H1 (cell line): ENCODE measurements around the gene TCF7. TPM values are rescaled to one million over a fixed set of nuclear protein-coding genes. Genes with fewer than 3 reads are reported as not detected.

ENCODE experiments used
- CBX5 ChIP-seq: fragments of 300-800, 300-1000 bp; sonication (generic); IDR thresholded peaks from 2 replicates; pipeline ENCODE4 v1.7.1; 2016; ENCODE audit warnings: antibody characterized with exemption, low read length, low read depth
- CBX8 ChIP-seq: fragments of 300-800, 300-1000 bp; sonication (generic); IDR thresholded peaks from 2 replicates; pipeline ENCODE4 v1.7.1; 2016; ENCODE audit warnings: low read depth, low read length, borderline replicate concordance
- EZH2 ChIP-seq: fragments of 200-600 bp; sonication (generic); IDR thresholded peaks from 2 replicates; pipeline ENCODE4 v1.7.1; 2012; ENCODE audit warnings: low read depth, mild to moderate bottlenecking, moderate library complexity, low read length, inconsistent platforms; ENCODE audit not compliant: severe bottlenecking
- FOSL1 ChIP-seq: IDR thresholded peaks from 2 replicates; pipeline ENCODE4 v1.6.1; 2011; ENCODE audit warnings: mild to moderate bottlenecking, low read depth, low read length, moderate library complexity; ENCODE audit not compliant: insufficient read depth
- HDAC2 ChIP-seq, 2 experiments: fragments of 300-600 bp in 1 of 2; sonication (generic) in 1 of 2; IDR thresholded peaks; 2 replicates each; pipeline ENCODE4 v1.6.1; 2011 to 2012; ENCODE audit warnings: low read depth in 2 of 2, low read length in 2 of 2, mild to moderate bottlenecking in 2 of 2, moderate library complexity in 2 of 2, borderline replicate concordance in 1 of 2, inconsistent platforms in 1 of 2
- HDAC6 ChIP-seq: IDR thresholded peaks from one replicate; pipeline ENCODE4 v1.7.1; 2012; ENCODE audit warnings: low read depth, mild to moderate bottlenecking, inconsistent platforms, low read length, moderate library complexity
- JUN ChIP-seq: IDR thresholded peaks from 2 replicates; pipeline ENCODE4 v1.6.1; 2011; ENCODE audit warnings: low read depth, mild to moderate bottlenecking, improper control_type of control experiment, low read length
- JUND ChIP-seq: IDR thresholded peaks from 2 replicates; pipeline ENCODE4 v1.6.1; 2011; ENCODE audit warnings: mild to moderate bottlenecking, improper control_type of control experiment, low read length
- KDM4A ChIP-seq: IDR thresholded peaks from one replicate; pipeline ENCODE4 v1.7.1; 2012; ENCODE audit warnings: low read depth, mild to moderate bottlenecking, moderate library complexity, low read length, inconsistent platforms; ENCODE audit not compliant: severe bottlenecking
- PHF8 ChIP-seq: fragments of 200-600 bp; sonication (generic); conservative IDR thresholded peaks from 2 replicates; pipeline ENCODE4 v1.7.1; 2012; ENCODE audit warnings: low read depth, mild to moderate bottlenecking, inconsistent platforms, low read length, moderate library complexity
- POLR2AphosphoS5 ChIP-seq: IDR thresholded peaks from 2 replicates; pipeline ENCODE4 v1.6.1; 2011; ENCODE audit warnings: low read depth, low read length
- SAP30 ChIP-seq: fragments of 300-600 bp; sonication (generic); IDR thresholded peaks from 2 replicates; pipeline ENCODE4 v1.7.1; 2012; ENCODE audit warnings: low read length, moderate library complexity, mild to moderate bottlenecking, inconsistent platforms; ENCODE audit not compliant: insufficient read depth, insufficient replicate concordance
- SP1 ChIP-seq: IDR thresholded peaks from 2 replicates; pipeline ENCODE4 v1.6.1; 2011; ENCODE audit warnings: low read depth, low read length
- SP2 ChIP-seq: IDR thresholded peaks from 2 replicates; pipeline ENCODE4 v1.6.1; 2012; ENCODE audit warnings: mild to moderate bottlenecking, low read length, inconsistent platforms
- SP4 ChIP-seq: IDR thresholded peaks from 2 replicates; pipeline ENCODE4 v1.6.1; 2012; ENCODE audit warnings: low read length, inconsistent platforms
- SRF ChIP-seq: IDR thresholded peaks from 2 replicates; pipeline ENCODE4 v1.6.1; 2011; ENCODE audit warnings: mild to moderate bottlenecking, low read depth, low read length, moderate library complexity
- TAF1 ChIP-seq: IDR thresholded peaks from 2 replicates; pipeline ENCODE4 v1.6.1; 2011; ENCODE audit warnings: mild to moderate bottlenecking, low read depth, low read length
- TBP ChIP-seq: IDR thresholded peaks from 2 replicates; pipeline ENCODE4 v1.6.1; 2011; ENCODE audit warnings: low read depth, low read length, improper control_type of control experiment
- TCF12 ChIP-seq: IDR thresholded peaks from 2 replicates; pipeline ENCODE4 v1.6.1; 2011; ENCODE audit warnings: low read depth, mild to moderate bottlenecking, low read length
- polyA plus RNA-seq, 7 experiments: library from polyadenylated mRNA; depleted of rRNA in 3 of 7; stranded (reverse) in 5 of 7; unstranded in 2 of 7; fragments of >200 nt in 5 of 7; fragments of 200-250 nt in 2 of 7; gene quantifications; 1 replicate in 5 of 7; 2 replicates in 1 of 7; 4 replicates in 1 of 7; pipeline versions ENCODE4 v1.2.1 to v1.2.3, GENCODE V29; 2011 to 2013; ENCODE audit warnings: missing spikeins in 2 of 7, mixed read lengths in 2 of 7
- total RNA-seq: library from RNA; stranded (reverse); fragmentation: NEBNext Ultra II Directional; extraction: Animal tissue kit (Norgen Biotek cat#: 25700); gene quantifications from 2 replicates; pipeline ENCODE4 v1.2.1, GENCODE V29; 2021
- TF ChIP-seq, protein P1 (sequence below): IDR thresholded peaks from 2 replicates; pipeline ENCODE4 v1.6.1; 2012; ENCODE audit warnings: low read length, inconsistent platforms
- TF ChIP-seq, protein P2 (sequence below): IDR thresholded peaks from 2 replicates; pipeline ENCODE4 v1.6.1; 2012; ENCODE audit warnings: inconsistent platforms

TCF7 gene
- total and polyA plus RNA-seq, 2 of the 8 experiments (the other 6 are each of a cell fraction or from before 2014, with no cell fraction given) = 4.7 to 8.5 TPM

DNA sequence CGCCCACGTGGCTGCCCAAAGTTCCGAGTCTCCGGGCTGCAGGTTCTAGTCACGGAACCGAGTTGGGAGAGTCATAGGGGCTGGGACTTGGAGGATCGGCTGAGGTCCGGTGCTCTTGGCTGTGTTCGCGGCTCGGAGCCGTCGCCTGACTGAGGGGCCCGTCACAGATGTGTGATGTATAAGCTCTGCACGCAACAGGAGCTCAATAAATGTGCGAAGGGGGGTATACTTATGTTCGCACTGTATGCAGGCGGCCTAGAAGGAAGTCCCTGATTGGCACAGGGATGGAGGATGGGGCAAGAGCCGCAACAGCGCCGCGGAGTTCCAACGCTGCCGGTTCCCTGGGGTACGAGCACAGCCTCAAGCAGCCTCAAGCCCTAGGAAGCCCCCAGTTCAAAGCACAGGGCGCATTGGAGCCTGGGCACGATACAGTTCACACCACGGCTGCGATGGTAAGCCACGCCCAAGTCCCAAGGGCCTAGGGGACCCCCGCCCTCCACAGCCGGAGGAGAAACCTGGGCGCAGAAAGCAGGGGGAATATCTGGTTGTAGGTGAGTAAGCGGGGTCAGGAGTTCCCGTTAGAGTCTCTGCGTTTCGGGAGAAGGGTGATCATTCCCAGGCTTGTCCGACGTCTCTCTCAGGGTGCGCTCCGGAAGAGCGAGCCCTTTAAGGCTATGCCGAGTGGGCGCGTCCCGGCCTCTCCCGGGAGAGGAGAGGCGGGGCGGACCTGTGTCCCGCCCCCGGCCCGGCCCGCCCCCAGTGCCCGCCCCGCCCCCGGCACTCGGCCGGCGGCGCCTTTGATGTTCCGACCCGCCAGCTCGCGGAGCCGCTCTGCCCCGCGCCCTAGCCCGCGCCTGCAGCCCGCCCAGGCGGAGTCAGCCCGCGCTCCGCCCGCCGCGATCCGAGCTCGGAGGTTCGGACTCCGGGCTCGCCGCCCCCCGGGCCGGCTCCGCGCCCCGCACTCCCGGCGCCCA, at the start of gene TCF7 (continued):
- TF ChIP-seq SP2 (no peak), PHF8 (0 out of 2 replicates have a peak, but pooled peaks have one; percentile 4), CBX8 (no peak), CBX5 (no peak), TAF1 (peak; percentile 82), TCF12 (no peak), EZH2 (peak; percentile 57), HDAC6 (no peak), JUND (no peak), SAP30 (no peak), SP4 (no peak), POLR2AphosphoS5 (peak; percentile 50), HDAC2 (IDR thresholded peaks at IDR 0.05; ENCODE audit: borderline replicate concordance in 1 of 2, low read depth in 2 of 2, low read length in 2 of 2) (no peak), SP1 (peak; percentile 50; the same call in 1 of the 2 replicates), JUN (no peak), FOSL1 (no peak), TBP (peak; percentile 77), KDM4A (peak; percentile 45), SRF (peak; percentile 94)
- TF ChIP-seq, protein P1, sequence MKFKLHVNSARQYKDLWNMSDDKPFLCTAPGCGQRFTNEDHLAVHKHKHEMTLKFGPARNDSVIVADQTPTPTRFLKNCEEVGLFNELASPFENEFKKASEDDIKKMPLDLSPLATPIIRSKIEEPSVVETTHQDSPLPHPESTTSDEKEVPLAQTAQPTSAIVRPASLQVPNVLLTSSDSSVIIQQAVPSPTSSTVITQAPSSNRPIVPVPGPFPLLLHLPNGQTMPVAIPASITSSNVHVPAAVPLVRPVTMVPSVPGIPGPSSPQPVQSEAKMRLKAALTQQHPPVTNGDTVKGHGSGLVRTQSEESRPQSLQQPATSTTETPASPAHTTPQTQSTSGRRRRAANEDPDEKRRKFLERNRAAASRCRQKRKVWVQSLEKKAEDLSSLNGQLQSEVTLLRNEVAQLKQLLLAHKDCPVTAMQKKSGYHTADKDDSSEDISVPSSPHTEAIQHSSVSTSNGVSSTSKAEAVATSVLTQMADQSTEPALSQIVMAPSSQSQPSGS = no peak
- TF ChIP-seq, protein P2, sequence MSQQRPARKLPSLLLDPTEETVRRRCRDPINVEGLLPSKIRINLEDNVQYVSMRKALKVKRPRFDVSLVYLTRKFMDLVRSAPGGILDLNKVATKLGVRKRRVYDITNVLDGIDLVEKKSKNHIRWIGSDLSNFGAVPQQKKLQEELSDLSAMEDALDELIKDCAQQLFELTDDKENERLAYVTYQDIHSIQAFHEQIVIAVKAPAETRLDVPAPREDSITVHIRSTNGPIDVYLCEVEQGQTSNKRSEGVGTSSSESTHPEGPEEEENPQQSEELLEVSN = peak; percentile 44; the same call in 1 of the 2 replicates
